Transverse colon (tissue), 4 donors: Measurements from ENCODE around the gene AGBL4. TPM values are rescaled to one million over a fixed set of nuclear protein-coding genes. Genes with fewer than 3 reads are reported as not detected.

Experiments used
- DNase-seq: peaks from one replicate; pipeline ENCODE4 v3.0.0-alpha.2; 2019
- H3K27ac ChIP-seq, 4 donors: fragments of 200-600 bp; sonication (generic); 2 replicates each; pipeline ENCODE4 v1.5.1; 2016 to 2018; ENCODE audit warnings: inconsistent platforms in 4 of 4
- H3K27me3 ChIP-seq: fragments of 200-600 bp; sonication (generic); 2 replicates; pipeline ENCODE4 v1.5.1; 2017; ENCODE audit warnings: inconsistent platforms
- H3K36me3 ChIP-seq, 4 donors: fragments of 200-600 bp; sonication (generic); 2 replicates each; pipeline ENCODE4 v1.5.1; 2017 to 2019; ENCODE audit warnings: inconsistent platforms in 4 of 4
- H3K4me1 ChIP-seq, 4 donors: fragments of 200-600 bp; sonication (generic); 2 replicates each; pipeline ENCODE4 v1.5.1; 2017 to 2020; ENCODE audit warnings: inconsistent platforms in 4 of 4
- H3K4me3 ChIP-seq, 4 donors: fragments of 200-600 bp; sonication (generic); 1 replicate in 1 of 4; 2 replicates in 3 of 4; pipeline versions ENCODE4 v1.5.1 to v1.6.1; 2017 to 2019; ENCODE audit warnings: inconsistent platforms in 4 of 4
- H3K9me3 ChIP-seq, 2 donors: fragments of 200-600 bp; sonication (generic); 2 replicates each; pipeline ENCODE4 v1.5.1; 2017 to 2019; ENCODE audit warnings: inconsistent platforms in 2 of 2
- EP300 ChIP-seq: sonication (generic); formaldehyde crosslinking; IDR thresholded peaks from one replicate; pipeline ENCODE4 v1.6.1; 2017; ENCODE audit warnings: antibody characterized with exemption, low read depth
- POLR2A ChIP-seq: fragments of 450-650 bp; IDR thresholded peaks from one replicate; pipeline ENCODE4 v1.6.1; 2016; ENCODE audit warnings: antibody characterized with exemption, mild to moderate bottlenecking, moderate library complexity
- POLR2AphosphoS5 ChIP-seq, 3 donors: sonication (generic); formaldehyde crosslinking; IDR thresholded peaks; one replicate each; pipeline ENCODE4 v1.6.1; 2016; ENCODE audit warnings: antibody characterized with exemption in 3 of 3
- WGBS, 2 donors: methylation state at CpG; one replicate each; pipeline ENCODE4 v1.1.5; 2018; ENCODE audit warnings: low coverage in 1 of 2; 5-methylcytosine and 5-hydroxymethylcytosine counted together
- in situ Hi-C, 4 donors: fragments of 200-750 bp; cut with MboI; loops; one replicate each; pipeline versions ENCODE4 v1.15.0 to v1.15.1; 2017; ENCODE audit warnings: low sequenced_read_pairs in 3 of 4, low pct_ligation_motif_present in 1 of 4, low pct_unique_long_range_greater_than_20kb in 1 of 4
- intact Hi-C: fragments of 100-400 bp; cut with DNase I; formaldehyde crosslinking; loops from one replicate; pipeline ENCODE4 v1.15.1; 2023; ENCODE audit warnings: low total_unique reads
- total RNA-seq, 4 donors: library from RNA; depleted of rRNA; stranded (reverse); fragments of >200 nt; gene quantifications; one replicate each; pipeline ENCODE4 v1.1.0, GENCODE V29; 2016
- TF ChIP-seq, protein P1 (sequence below), 5 experiments: fragments of 200-600 bp in 3 of 5; fragments of 450-650 bp in 2 of 5; sonication (generic) in 3 of 5; IDR thresholded peaks; 1 replicate in 2 of 5; 2 replicates in 3 of 5; pipeline ENCODE4 v1.5.1; 2016 to 2017; ENCODE audit warnings: antibody characterized with exemption in 5 of 5, inconsistent platforms in 3 of 5, mild to moderate bottlenecking in 2 of 5, moderate library complexity in 1 of 5

AGBL4 gene
- total RNA-seq, 4 donors from 2014 or later: 0.82 TPM; not detected in 3

DNA sequence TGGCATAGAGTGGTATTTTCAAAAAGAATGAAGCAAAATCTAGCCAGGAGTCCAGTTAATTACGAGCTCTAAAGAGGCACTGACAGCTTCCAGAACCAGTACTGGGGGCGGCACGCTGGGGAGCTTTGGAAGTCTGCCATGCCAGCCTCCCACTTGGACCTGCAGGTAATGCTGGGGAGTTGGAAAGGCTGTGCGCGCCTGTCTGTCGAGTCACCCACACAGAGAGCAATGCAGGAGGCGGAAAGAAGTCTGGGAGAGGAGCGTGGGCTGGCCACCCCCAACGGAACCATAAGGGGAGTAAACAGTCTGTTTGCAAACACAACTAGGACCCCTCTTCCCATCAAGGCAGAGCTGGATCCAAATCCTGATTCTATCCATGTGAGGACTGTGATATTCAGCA lies 1331.5 kb downstream of the AGBL4 start:
- Histone ChIP-seq H3K4me3 (no peak overlapping the region), H3K9me3 (no peaks in the 10 kb centered on the region), H3K27me3 (no peaks in the 10 kb centered on the region), H3K4me1 (no peaks in the 10 kb centered on the region), H3K27ac (no peak overlapping the region), H3K36me3 (no peaks in the 10 kb centered on the region)
- TF ChIP-seq POLR2A (no peak), POLR2AphosphoS5 (IDR thresholded peaks at IDR 0.05) (no peak), EP300 (no peak)
- TF ChIP-seq, protein P1, sequence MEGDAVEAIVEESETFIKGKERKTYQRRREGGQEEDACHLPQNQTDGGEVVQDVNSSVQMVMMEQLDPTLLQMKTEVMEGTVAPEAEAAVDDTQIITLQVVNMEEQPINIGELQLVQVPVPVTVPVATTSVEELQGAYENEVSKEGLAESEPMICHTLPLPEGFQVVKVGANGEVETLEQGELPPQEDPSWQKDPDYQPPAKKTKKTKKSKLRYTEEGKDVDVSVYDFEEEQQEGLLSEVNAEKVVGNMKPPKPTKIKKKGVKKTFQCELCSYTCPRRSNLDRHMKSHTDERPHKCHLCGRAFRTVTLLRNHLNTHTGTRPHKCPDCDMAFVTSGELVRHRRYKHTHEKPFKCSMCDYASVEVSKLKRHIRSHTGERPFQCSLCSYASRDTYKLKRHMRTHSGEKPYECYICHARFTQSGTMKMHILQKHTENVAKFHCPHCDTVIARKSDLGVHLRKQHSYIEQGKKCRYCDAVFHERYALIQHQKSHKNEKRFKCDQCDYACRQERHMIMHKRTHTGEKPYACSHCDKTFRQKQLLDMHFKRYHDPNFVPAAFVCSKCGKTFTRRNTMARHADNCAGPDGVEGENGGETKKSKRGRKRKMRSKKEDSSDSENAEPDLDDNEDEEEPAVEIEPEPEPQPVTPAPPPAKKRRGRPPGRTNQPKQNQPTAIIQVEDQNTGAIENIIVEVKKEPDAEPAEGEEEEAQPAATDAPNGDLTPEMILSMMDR (IDR thresholded peaks at IDR 0.05): no peak
- in situ Hi-C loops (loop anchor here in 2 of 4 donors (25.0 kb wide), 1 partner anchor 1645 kb away; no protein-coding TSS in a partner anchor), intact Hi-C loops (no loop called here)
- WGBS, 2 donors: 60 to 73% methylated on average over 1 to 9 of the region's 9 CpGs
- DNase-seq: no peak

DNA sequence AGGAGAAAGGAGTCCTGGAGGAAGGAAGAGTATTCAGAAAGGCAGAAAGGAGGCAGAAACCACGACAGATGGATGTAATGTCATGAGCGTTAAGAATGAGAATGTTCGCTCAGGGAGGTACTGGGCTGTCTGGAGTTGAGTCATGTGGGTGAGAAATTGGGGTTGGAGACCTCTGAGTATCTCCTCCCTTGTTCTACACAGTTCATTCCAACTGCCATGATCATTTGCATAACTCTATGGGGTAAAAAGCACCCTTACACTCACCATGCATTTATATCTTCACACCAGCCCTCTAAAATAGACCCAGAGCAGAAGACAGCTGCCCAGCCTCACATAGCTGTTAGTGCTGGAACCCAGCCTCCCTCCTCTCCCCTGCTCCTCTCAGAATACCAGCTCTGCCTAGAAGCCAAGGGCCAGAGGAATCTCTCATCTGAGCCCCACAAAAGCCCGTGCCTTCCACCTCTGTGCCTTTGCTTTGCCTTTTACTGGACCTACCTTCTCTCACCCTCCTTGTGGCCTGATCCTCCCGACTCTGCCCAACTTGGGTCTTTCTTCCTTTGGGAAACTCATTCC lies 1332.2 kb downstream of the AGBL4 start:
- 56 to 68% methylated on average over 5 of the region's 5 CpGs for WGBS, 2 donors
- Histone ChIP-seq H3K9me3 (no peaks in the 10 kb centered on the region), H3K4me3 (no peak overlapping the region), H3K27me3 (no peaks in the 10 kb centered on the region), H3K27ac (no peak overlapping the region), H3K4me1 (no peaks in the 10 kb centered on the region), H3K36me3 (no peaks in the 10 kb centered on the region)
- TF ChIP-seq, protein P1 (IDR thresholded peaks at IDR 0.05): no peak
- TF ChIP-seq POLR2A (no peak), EP300 (no peak), POLR2AphosphoS5 (IDR thresholded peaks at IDR 0.05) (no peak)
- intact Hi-C loops: no loop called here
- in situ Hi-C loops: loop anchor here in 2 of 4 donors (25.0 kb wide), 1 partner anchor 1646 kb away; no protein-coding TSS in a partner anchor
- no peak for DNase-seq

DNA sequence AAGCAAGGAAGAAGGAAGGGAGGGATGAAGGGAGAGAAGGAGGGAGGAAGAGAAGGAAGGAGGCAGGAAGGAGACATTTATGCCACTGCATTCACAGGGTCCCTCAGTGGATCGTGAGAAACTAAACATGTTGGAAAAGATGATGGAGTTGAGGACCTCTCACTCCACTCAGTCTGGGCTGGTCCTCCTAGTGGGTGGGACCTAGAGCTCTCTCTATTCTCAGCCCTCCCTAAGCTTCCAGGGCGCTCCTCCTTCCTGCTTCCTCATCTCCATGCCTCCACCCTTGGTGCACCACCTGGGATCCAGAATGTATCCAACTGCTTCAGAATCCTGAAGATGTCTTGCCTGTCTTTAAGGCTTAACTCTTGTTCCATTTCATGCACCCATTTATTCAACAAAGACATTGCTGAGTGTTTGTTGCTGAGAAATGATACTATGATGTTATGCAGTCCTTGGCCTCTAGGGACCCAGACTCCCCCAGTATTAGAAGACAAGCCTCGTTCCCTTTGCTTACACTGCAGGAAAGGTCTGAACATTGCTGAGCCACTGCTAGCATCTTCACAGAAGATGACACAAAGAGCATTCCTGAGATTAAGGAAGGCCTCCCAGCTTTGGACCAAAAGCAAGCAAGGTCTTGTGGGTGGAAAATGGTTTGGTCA lies 1335.5 kb downstream of the AGBL4 start:
- no peaks in the 10 kb centered on the region for H3K27me3 ChIP-seq
- in situ Hi-C loops: loop anchor here in 2 of 4 donors (25.0 kb wide), 1 partner anchor 1649 kb away; no protein-coding TSS in a partner anchor
- TF ChIP-seq EP300 (no peak), POLR2A (no peak), POLR2AphosphoS5 (IDR thresholded peaks at IDR 0.05) (no peak)
- TF ChIP-seq, protein P1 (IDR thresholded peaks at IDR 0.05): peak in 1 of 5 experiments; percentile 8
- no peak overlapping the region for H3K4me3 ChIP-seq
- no peak overlapping the region for H3K27ac ChIP-seq
- intact Hi-C loops: no loop called here
- 50 to 55% methylated on average over 2 to 3 of the region's 3 CpGs for WGBS, 2 donors
- H3K36me3 ChIP-seq: no peaks in the 10 kb centered on the region
- no peaks in the 10 kb centered on the region for H3K9me3 ChIP-seq
- DNase-seq: no peak
- no peaks in the 10 kb centered on the region for H3K4me1 ChIP-seq

DNA sequence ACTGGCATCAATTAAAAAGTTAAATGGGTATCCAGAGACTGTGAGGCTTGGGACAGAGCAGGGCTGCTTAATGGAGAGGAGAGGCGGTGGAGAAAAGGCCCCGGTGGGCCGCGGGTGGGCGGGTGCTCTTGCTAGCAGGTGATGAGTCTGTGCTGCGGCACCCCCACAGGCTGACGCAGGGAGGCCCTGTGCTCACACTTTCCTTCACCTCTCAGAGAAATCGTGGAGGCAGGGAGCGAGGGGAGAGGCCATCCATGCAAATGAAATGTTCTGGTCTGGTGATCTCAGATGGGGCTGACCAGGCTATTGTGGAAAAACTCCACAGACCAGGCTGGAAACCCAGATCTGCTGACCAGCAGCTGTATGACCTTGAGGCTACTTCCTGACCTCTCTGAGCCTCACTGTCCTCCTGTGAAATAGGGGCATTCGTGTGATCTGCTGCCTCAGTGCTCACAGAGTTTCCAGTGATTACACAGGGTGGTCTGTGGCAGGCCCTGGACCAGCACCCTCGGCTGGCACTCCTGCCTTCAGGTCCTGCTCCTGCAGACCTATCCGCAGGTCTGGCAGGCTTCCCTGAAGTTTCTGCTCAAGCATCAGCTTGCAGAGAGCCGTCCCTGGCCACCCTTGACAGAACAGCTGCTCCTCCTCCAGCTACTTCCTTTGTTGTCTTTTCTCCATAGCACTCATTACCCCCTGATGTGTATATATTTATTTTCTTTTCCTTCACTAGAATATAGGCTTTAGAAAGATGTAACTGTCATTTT lies 1336.3 kb downstream of the AGBL4 start:
- H3K36me3 ChIP-seq: no peaks in the 10 kb centered on the region
- TF ChIP-seq, protein P1 (IDR thresholded peaks at IDR 0.05): no peak
- TF ChIP-seq POLR2A (no peak), EP300 (no peak), POLR2AphosphoS5 (IDR thresholded peaks at IDR 0.05) (no peak)
- 71 to 83% methylated on average over 10 to 13 of the region's 13 CpGs for WGBS, 2 donors
- in situ Hi-C loops (loop anchor here in 2 of 4 donors (25.0 kb wide), 1 partner anchor 1650 kb away; no protein-coding TSS in a partner anchor), intact Hi-C loops (no loop called here)
- H3K4me3 ChIP-seq: no peak overlapping the region
- H3K4me1 ChIP-seq: no peaks in the 10 kb centered on the region
- H3K27ac ChIP-seq: no peak overlapping the region
- no peaks in the 10 kb centered on the region for H3K27me3 ChIP-seq
- no peak for DNase-seq
- H3K9me3 ChIP-seq: no peaks in the 10 kb centered on the region
